Colonic mucosa (tissue), 4 donors: ENCODE data around the gene SOX1. TPM values are rescaled to one million over a fixed set of nuclear protein-coding genes. Genes with fewer than 3 reads are reported as not detected.

ENCODE experiments used
- DNase-seq: peaks from one replicate; pipeline ENCODE4 v3.0.0-alpha.2; 2020
- H3K27ac ChIP-seq: fragments of 200-600 bp; one replicate; pipeline ENCODE4 v1.8.0; 2021
- H3K27me3 ChIP-seq: fragments of 200-600 bp; one replicate; pipeline ENCODE4 v1.8.0; 2021
- H3K36me3 ChIP-seq: fragments of 200-600 bp; one replicate; pipeline ENCODE4 v1.8.0; 2021
- H3K4me1 ChIP-seq: fragments of 200-600 bp; one replicate; pipeline ENCODE4 v1.8.0; 2021; ENCODE audit warnings: mild to moderate bottlenecking
- H3K4me3 ChIP-seq: fragments of 200-600 bp; one replicate; pipeline ENCODE4 v1.8.0; 2021
- H3K9ac ChIP-seq, 2 donors: one replicate each; pipeline ENCODE4 v1.7.0; 2013; ENCODE audit warnings: control low read depth in 2 of 2, low read depth in 2 of 2, low read length in 2 of 2
- H3K9me3 ChIP-seq: fragments of 200-600 bp; one replicate; pipeline ENCODE4 v1.8.0; 2021
- CTCF ChIP-seq: fragments of 200-600 bp; IDR thresholded peaks from one replicate; pipeline ENCODE4 v1.8.0; 2022; ENCODE audit warnings: antibody characterized with exemption, mild to moderate bottlenecking
- intact Hi-C: fragments of 100-400 bp; cut with DNase I; formaldehyde crosslinking; loops from one replicate; pipeline ENCODE4 v1.14.1; 2022
- total RNA-seq, 2 donors: library from RNA; stranded (reverse); fragmentation: NEBNext Ultra II Directional in 1 of 2; extraction: Animal tissue kit (Norgen Biotek cat#: 25700) in 1 of 2; gene quantifications; one replicate each; pipeline ENCODE4 v1.2.1, GENCODE V29; 2021
- donor health status: healthy.
- donor health status: DM: no; HTN: no; CAD: no.
- donor health status: DM: no; HTN: no; CAD: no.

SOX1 gene
- total RNA-seq, 2 donors from 2014 or later, result not detected

- H3K9me3 ChIP-seq, result no peaks in the 10 kb centered on the region
- H3K4me3 ChIP-seq, result no peak overlapping the region
- H3K4me1 ChIP-seq, result no peaks in the 10 kb centered on the region
- no peak for TF ChIP-seq CTCF
- intact Hi-C loops, result no loop called here
- H3K36me3 ChIP-seq, result no peaks in the 10 kb centered on the region
- H3K9ac ChIP-seq, result no peak overlapping the region
- H3K27ac ChIP-seq, result no peak overlapping the region
- peaks cover 79% of the 10 kb centered on the region for H3K27me3 ChIP-seq
- DNase-seq, result no peak
These were observed 7.4 kb downstream of the SOX1 start for GRCh38 chr13:112074139-112074865.

DNA sequence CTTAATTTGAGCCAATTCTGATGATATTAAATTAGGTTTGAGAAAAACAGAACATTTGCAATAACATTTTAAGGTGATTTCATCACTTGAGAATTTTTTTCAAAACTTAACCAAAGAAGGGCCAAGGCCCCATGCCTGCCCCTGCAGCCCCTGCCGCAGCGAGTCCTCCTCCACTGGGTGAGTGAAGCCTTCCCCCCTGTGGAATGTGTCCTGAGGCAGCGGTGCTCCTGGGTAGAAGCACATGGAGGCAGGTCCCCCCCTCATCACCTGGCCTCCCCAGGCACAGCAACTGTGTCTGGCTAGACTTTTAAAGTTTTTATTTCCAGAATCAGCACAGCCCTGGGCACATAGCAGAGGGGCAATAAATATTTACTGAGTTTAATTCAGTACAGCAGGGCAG is 10.8 kb downstream of the SOX1 start:
- Histone ChIP-seq H3K27ac (no peak overlapping the region), H3K4me1 (no peaks in the 10 kb centered on the region), H3K36me3 (no peaks in the 10 kb centered on the region), H3K27me3 (peaks cover 45% of the 10 kb centered on the region), H3K4me3 (no peak overlapping the region), H3K9ac (no peak overlapping the region), H3K9me3 (no peaks in the 10 kb centered on the region)
- no peak for DNase-seq
- intact Hi-C loops, result no loop called here
- no peak for TF ChIP-seq CTCF

DNA sequence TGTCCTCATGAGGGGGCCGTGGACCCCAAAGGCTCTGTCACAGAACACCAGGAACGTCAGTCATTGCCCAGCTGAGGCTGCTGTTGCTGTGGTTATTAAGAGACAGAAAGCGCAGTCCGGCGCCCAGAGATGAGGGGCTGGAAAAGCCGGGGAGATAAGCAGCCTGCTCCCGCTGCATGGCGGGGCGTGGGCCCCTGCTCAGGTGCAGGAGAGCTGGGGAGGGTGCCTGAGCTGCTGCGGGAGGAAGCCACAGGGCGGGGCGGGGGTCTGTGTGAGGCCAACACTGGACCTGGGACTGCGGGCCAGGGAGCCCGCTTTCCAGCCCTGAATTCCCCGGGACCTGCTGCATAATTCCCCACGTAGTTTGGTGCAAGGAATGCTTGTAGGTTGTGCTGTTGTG is 11.3 kb downstream of the SOX1 start:
- H3K9ac ChIP-seq, result no peak overlapping the region
- intact Hi-C loops, result no loop called here
- peaks cover 40% of the 10 kb centered on the region for H3K27me3 ChIP-seq
- no peak overlapping the region for H3K27ac ChIP-seq
- H3K9me3 ChIP-seq, result no peaks in the 10 kb centered on the region
- no peak for TF ChIP-seq CTCF
- no peak overlapping the region for H3K4me3 ChIP-seq
- DNase-seq, result no peak
- no peaks in the 10 kb centered on the region for H3K36me3 ChIP-seq
- H3K4me1 ChIP-seq, result no peaks in the 10 kb centered on the region

GRCh38 chr13:112078879-112079531 is 12.1 kb downstream of the SOX1 start:
- Histone ChIP-seq H3K9ac (no peak overlapping the region), H3K9me3 (no peaks in the 10 kb centered on the region), H3K36me3 (no peaks in the 10 kb centered on the region), H3K27ac (no peak overlapping the region), H3K4me3 (no peak overlapping the region), H3K4me1 (no peaks in the 10 kb centered on the region), H3K27me3 (peaks cover 33% of the 10 kb centered on the region)
- intact Hi-C loops, result no loop called here
- no peak for TF ChIP-seq CTCF
- DNase-seq, result no peak

- intact Hi-C loops, result no loop called here
- DNase-seq, result no peak
- H3K4me1 ChIP-seq, result no peaks in the 10 kb centered on the region
- no peak overlapping the region for H3K9ac ChIP-seq
- no peak overlapping the region for H3K27ac ChIP-seq
- TF ChIP-seq CTCF, result no peak
- H3K4me3 ChIP-seq, result no peak overlapping the region
- peaks cover 26% of the 10 kb centered on the region for H3K27me3 ChIP-seq
- H3K9me3 ChIP-seq, result no peaks in the 10 kb centered on the region
- H3K36me3 ChIP-seq, result no peaks in the 10 kb centered on the region
These were observed 12.7 kb downstream of the SOX1 start for GRCh38 chr13:112079696-112080095.
